Heart right ventricle (tissue), 16 donors: ENCODE measurements around the gene FUT8. TPM values are rescaled to one million over a fixed set of nuclear protein-coding genes. Genes with fewer than 3 reads are reported as not detected.

ENCODE experiments used
- ATAC-seq, 8 donors: fragments of 200-7000 bp; cut with Tn5 transposase; one replicate each; pipeline ENCODE4 v1.9.1; 2020; ENCODE audit warnings: mild to moderate bottlenecking in 8 of 8, moderate library complexity in 8 of 8, moderate number of reproducible peaks in 1 of 8
- DNase-seq, 2 donors: peaks; one replicate each; pipeline ENCODE4 v3.0.0-alpha.2; 2020
- H3K27ac ChIP-seq, 10 donors: fragments of 200-600 bp; sonication (generic) in 2 of 10; one replicate each; pipeline versions ENCODE4 v1.5.0 to v1.8.0; 2020 to 2022; ENCODE audit warnings: mild to moderate bottlenecking in 3 of 10
- H3K27me3 ChIP-seq, 7 donors: fragments of 200-600 bp; one replicate each; pipeline ENCODE4 v1.8.0; 2021 to 2022; ENCODE audit warnings: mild to moderate bottlenecking in 2 of 7
- H3K36me3 ChIP-seq, 9 donors: fragments of 200-600 bp; sonication (generic) in 1 of 9; one replicate each; pipeline versions ENCODE4 v1.5.0 to v1.8.0; 2020 to 2022; ENCODE audit warnings: mild to moderate bottlenecking in 2 of 9
- H3K4me1 ChIP-seq, 9 donors: fragments of 200-600 bp; sonication (generic) in 1 of 9; one replicate each; pipeline versions ENCODE4 v1.5.0 to v1.8.0; 2020 to 2022; ENCODE audit warnings: mild to moderate bottlenecking in 4 of 9
- H3K4me3 ChIP-seq, 10 donors: fragments of 200-600 bp; sonication (generic) in 2 of 10; one replicate each; pipeline versions ENCODE4 v1.5.0 to v1.8.0; 2020 to 2022; ENCODE audit warnings: mild to moderate bottlenecking in 7 of 10, moderate library complexity in 2 of 10
- H3K9me3 ChIP-seq, 11 donors: fragments of 200-600 bp in 10 of 11; sonication (generic) in 2 of 11; one replicate each; pipeline versions ENCODE4 v1.5.0 to v1.8.0; 2013 to 2022; ENCODE audit warnings: mild to moderate bottlenecking in 2 of 11, control low read depth in 1 of 11, moderate library complexity in 1 of 11
- WGBS, 2 donors: extraction: QIAGEN DNeasy Blood & Tissue Kit; methylation state at CpG; one replicate each; pipeline ENCODE4 v1.1.7; 2013; ENCODE audit warnings: inconsistent platforms in 1 of 2; 5-methylcytosine and 5-hydroxymethylcytosine counted together
- intact Hi-C, 10 donors: fragments of 100-400 bp; cut with DNase I; formaldehyde crosslinking; loops; one replicate each; pipeline versions ENCODE4 v1.11.1 to v1.14.2; 2022
- polyA plus RNA-seq, 2 donors: library from polyadenylated mRNA; stranded (reverse); fragments of 200-250 nt; gene quantifications; one replicate each; pipeline ENCODE4 v1.2.3, GENCODE V29; 2013
- total RNA-seq, 10 donors: library from RNA; stranded (reverse); fragmentation: NEBNext Ultra II Directional in 3 of 10; extraction: Animal tissue kit (Norgen Biotek cat#: 25700) in 3 of 10; gene quantifications; one replicate each; pipeline versions ENCODE4 v1.2.1 to v1.2.4, GENCODE V29; 2021 to 2023
- TF ChIP-seq, protein P1 (sequence below), 9 donors: fragments of 200-600 bp; sonication (generic) in 2 of 9; IDR thresholded peaks; one replicate each; pipeline versions ENCODE4 v1.5.0 to v1.8.0; 2021 to 2022; ENCODE audit warnings: antibody characterized with exemption in 9 of 9, mild to moderate bottlenecking in 5 of 9, moderate library complexity in 1 of 9
- donor health status: Arrhythmogenic right ventricular cardiomyopathy.
- donor health status: ischemic (EF 13 %, LVEDD 7.1; RV severe dilation, severe dysfunction).
- donor health status: healthy with polysubstance abuse.
- donor health status: DM: no; HTN: yes; CAD: no.
- donor health status: DM: no; HTN: no; CAD: no.
- donor health status: ischemic (EF 25% LVEDD 6.9; RV normal size, moderate dysfunction).
- donor health status: ischemic (EF 25% LVEDD 5.7; RV mildly dilated, moderate dysfunction).
- donor health status: healthy.
- donor health status: DM: yes; HTN: yes; CAD: no.
- donor health status: Ischemic cardiomyopathy.
- donor health status: ischemic (EF 35%, LVEDD 5.7; RV mildly dilated, moderate dysfunction).
- donor health status: nonischemic (EF 11% LVEDD 7.7; RV severe dilation, severe dysfunction).
- donor health status: DM: yes; HTN: yes; CAD: no.
- donor health status: PGD.
- donor health status: ischemic (EF 29% LVEDD 5.4; RV normal size, mild dysfunction).
- donor health status: nonischemic (EF 23%, LVEDD 6.1; RV moderate dilation, normal function).

Gene FUT8
- total and polyA plus RNA-seq, 12 donors, result 2.9 to 16.1 (median 9.9) TPM

DNA sequence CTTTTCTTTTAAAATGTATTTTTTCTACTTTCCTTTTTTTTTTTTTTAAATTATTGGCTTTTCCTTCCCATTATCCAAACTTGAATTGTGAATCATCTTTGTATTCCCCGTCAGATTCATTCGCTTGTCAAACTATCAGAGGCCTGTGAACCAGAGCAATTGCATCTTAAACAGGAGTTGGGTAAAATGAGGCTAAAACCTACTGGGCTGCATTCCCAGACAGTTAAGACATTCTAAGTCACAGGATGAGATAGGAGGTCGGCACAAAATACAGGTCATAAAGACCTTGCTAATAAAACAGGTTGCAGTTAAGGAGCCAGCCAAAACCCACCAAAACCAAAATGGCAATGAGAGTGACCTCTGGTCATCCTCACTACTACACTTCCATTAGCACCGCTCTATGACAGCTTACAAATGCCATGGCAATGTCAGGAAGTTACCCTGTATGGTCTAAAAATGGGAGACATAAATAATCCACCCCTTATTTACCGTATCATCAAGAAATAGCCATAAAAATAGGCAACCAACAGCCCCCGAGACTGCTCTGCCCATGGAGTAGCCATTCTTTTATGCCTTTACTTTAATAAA, 19.9 kb downstream of the FUT8 start:
- WGBS, 2 donors, result 87 to 88% methylated on average over 6 of the region's 6 CpGs
- DNase-seq (no peak), ATAC-seq (no peak)
- intact Hi-C loops, result no loop called here
- Histone ChIP-seq H3K4me1 (peaks cover 0 to 26% (median 11%) of the 10 kb centered on the region in 9 donors), H3K9me3 (peaks cover 0 to 9% (median 0%) of the 10 kb centered on the region in 11 donors), H3K36me3 (no peaks in the 10 kb centered on the region), H3K27me3 (no peaks in the 10 kb centered on the region), H3K4me3 (no peak overlapping the region), H3K27ac (no peak overlapping the region)
- TF ChIP-seq, protein P1, sequence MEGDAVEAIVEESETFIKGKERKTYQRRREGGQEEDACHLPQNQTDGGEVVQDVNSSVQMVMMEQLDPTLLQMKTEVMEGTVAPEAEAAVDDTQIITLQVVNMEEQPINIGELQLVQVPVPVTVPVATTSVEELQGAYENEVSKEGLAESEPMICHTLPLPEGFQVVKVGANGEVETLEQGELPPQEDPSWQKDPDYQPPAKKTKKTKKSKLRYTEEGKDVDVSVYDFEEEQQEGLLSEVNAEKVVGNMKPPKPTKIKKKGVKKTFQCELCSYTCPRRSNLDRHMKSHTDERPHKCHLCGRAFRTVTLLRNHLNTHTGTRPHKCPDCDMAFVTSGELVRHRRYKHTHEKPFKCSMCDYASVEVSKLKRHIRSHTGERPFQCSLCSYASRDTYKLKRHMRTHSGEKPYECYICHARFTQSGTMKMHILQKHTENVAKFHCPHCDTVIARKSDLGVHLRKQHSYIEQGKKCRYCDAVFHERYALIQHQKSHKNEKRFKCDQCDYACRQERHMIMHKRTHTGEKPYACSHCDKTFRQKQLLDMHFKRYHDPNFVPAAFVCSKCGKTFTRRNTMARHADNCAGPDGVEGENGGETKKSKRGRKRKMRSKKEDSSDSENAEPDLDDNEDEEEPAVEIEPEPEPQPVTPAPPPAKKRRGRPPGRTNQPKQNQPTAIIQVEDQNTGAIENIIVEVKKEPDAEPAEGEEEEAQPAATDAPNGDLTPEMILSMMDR (IDR thresholded peaks at IDR 0.05), result no peak

DNA sequence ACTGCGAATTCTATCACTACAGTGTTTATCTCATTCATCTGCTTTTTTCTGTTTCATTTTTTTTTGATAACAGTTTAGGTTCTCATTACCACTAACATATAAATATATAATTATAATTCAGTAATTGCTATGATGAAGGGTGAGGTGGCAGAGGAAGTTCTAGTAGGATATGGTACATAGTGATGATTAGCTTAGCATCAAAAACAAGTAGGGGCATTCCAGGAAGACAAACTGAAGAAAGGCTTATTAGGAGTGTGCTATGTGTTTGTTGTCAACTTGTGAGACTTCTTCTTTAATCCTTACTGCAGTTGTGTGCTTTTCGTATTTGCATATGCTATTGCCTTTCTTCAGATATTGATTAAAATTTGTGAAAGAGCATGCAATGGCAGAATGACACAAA, 20.6 kb downstream of the FUT8 start:
- H3K27ac ChIP-seq, result no peak overlapping the region
- DNase-seq (no peak), ATAC-seq (no peak)
- H3K9me3 ChIP-seq, result peaks cover 0 to 9% (median 0%) of the 10 kb centered on the region in 11 donors
- no peak overlapping the region for H3K4me3 ChIP-seq
- H3K36me3 ChIP-seq, result no peaks in the 10 kb centered on the region
- intact Hi-C loops, result no loop called here
- WGBS, 2 donors, result 94 to 99% methylated on average over 2 of the region's 2 CpGs
- TF ChIP-seq, protein P1 (IDR thresholded peaks at IDR 0.05), result peak in 1 of 9 donors; percentile 5
- H3K4me1 ChIP-seq, result peaks cover 0 to 26% (median 11%) of the 10 kb centered on the region in 9 donors
- H3K27me3 ChIP-seq, result no peaks in the 10 kb centered on the region

DNA sequence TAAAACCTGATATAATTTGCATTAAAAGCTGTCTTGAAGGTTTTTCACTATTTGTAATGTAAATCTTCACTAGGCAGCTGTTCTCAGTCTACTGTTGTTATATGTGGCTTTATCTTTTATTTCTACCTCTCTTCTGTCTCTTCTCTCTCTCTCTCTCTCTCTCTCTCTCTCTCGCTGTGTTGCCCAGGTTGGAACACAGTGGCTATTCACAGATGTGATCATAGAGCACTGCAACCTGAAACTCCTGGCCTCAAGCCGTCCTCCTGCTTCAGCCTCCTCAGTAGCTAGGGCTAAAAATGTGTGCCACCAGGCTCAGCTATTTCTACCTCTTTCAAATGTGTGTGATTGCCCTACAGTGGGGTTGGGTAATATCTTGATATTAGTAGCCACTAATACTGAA, 21.1 kb downstream of the FUT8 start:
- TF ChIP-seq, protein P1 (IDR thresholded peaks at IDR 0.05), result no peak
- Histone ChIP-seq H3K9me3 (peaks cover 0 to 9% (median 0%) of the 10 kb centered on the region in 11 donors), H3K36me3 (no peaks in the 10 kb centered on the region), H3K4me1 (peaks cover 0 to 26% (median 11%) of the 10 kb centered on the region in 9 donors), H3K27me3 (no peaks in the 10 kb centered on the region), H3K27ac (no peak overlapping the region), H3K4me3 (no peak overlapping the region)
- 94 to 95% methylated on average over 2 of the region's 2 CpGs for WGBS, 2 donors
- ATAC-seq (no peak), DNase-seq (no peak)
- intact Hi-C loops, result no loop called here

DNA sequence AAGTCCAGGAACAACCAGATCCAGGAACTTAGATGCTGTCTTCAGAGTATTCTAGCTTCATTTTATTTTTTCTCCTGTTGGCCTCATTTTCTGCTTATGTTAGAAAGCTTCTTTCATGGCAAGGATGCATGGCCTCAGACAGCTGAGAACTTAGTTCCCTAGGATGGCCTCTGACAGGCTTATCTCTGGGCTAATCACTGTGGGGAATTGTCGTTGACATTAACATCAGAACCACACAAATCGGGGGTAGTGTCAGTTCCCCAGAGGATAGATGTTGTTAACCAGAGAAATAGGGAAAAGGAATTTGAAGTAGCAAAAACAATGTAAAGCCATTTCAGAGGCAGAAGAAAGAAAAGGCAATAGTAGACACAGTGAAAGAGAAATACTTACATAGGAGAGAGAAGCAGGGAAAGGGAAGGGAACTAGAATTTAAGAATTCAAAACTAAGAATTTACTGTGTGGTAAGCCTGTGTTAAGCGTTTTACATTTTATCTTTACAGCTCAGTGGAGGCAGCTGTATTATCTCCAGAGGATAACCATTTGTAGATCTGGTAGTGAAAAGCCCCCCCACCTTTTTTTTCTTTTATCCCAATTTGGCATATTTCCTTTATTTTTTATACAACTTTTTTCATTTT, 21.8 kb downstream of the FUT8 start:
- Histone ChIP-seq H3K27me3 (no peaks in the 10 kb centered on the region), H3K27ac (no peak overlapping the region), H3K4me1 (peaks cover 0 to 26% (median 11%) of the 10 kb centered on the region in 9 donors), H3K4me3 (no peak overlapping the region), H3K36me3 (no peaks in the 10 kb centered on the region), H3K9me3 (peaks cover 0 to 9% (median 0%) of the 10 kb centered on the region in 11 donors)
- ATAC-seq, result no peak
- DNase-seq, result no peak
- WGBS, 2 donors, result 26 to 38% methylated on average over 3 of the region's 3 CpGs
- TF ChIP-seq, protein P1 (IDR thresholded peaks at IDR 0.05), result no peak
- intact Hi-C loops, result no loop called here
